Measurements from ENCODE around the gene APEH.

APEH gene

DNA sequence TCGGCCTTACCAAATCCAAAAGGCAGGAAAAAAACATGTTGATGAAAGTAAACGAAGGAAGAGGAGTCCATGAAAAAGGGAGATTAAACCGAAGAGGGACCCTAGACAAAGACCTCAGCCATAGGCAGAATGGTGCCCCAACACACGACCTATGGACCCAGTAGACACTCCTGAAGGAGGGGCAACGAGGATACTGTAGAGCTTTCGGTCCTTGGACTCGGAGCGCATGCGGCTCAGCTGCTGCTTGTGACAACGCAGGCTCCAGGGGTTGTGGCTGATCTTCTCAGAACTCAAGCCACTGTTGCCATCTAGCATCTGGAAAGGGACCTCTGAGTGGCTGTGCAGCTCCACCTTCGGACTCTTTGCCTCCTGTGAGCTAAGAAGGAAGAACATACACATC is 58.4 kb downstream of the APEH start:
- FAIRE-seq: no peak

GRCh38 chr3:49733551-49733950 is 59.4 kb downstream of the APEH start:
- FAIRE-seq: no peak
